HG02571 (cell line): ENCODE data around the gene AKAP8L.

Source experiments
- ATAC-seq: cut with Tn5 transposase; IDR thresholded peaks from one replicate; pipeline ENCODE4 v1.9.1; 2021; ENCODE audit warnings: mild to moderate bottlenecking, moderate library complexity; ENCODE audit not compliant: unreplicated experiment

Gene AKAP8L

GRCh38 chr19:15433519-15434069 is 14.8 kb upstream of the AKAP8L start:
- ATAC-seq: no peak

- ATAC-seq: peak; percentile 73
These were observed 14.1 kb upstream of the AKAP8L start for GRCh38 chr19:15432629-15433518.

- ATAC-seq: no peak
These were observed 13.3 kb upstream of the AKAP8L start for GRCh38 chr19:15432018-15432494.

- ATAC-seq: no peak
These were observed 12.7 kb upstream of the AKAP8L start for GRCh38 chr19:15431396-15432017.

GRCh38 chr19:15430526-15431120 is 11.8 kb upstream of the AKAP8L start:
- no peak for ATAC-seq

GRCh38 chr19:15429825-15430467 is 11.2 kb upstream of the AKAP8L start:
- no peak for ATAC-seq

GRCh38 chr19:15428956-15429824 is 10.4 kb upstream of the AKAP8L start:
- ATAC-seq: no peak

GRCh38 chr19:15427991-15428471 is 9.2 kb upstream of the AKAP8L start:
- no peak for ATAC-seq

- ATAC-seq: no peak
These were observed 8.5 kb upstream of the AKAP8L start for GRCh38 chr19:15427350-15427700.

- ATAC-seq: no peak
These were observed 7.9 kb upstream of the AKAP8L start for GRCh38 chr19:15426485-15427349.

GRCh38 chr19:15425321-15425950 is 6.6 kb upstream of the AKAP8L start:
- ATAC-seq: no peak

- ATAC-seq: no peak
These were observed 6.0 kb upstream of the AKAP8L start for GRCh38 chr19:15424692-15425272.

GRCh38 chr19:15424121-15424520 is 5.3 kb upstream of the AKAP8L start:
- ATAC-seq: no peak

- ATAC-seq: no peak
These were observed 4.3 kb upstream of the AKAP8L start for GRCh38 chr19:15423130-15423529.

GRCh38 chr19:15422296-15423075 is 3.7 kb upstream of the AKAP8L start:
- no peak for ATAC-seq

- ATAC-seq: no peak
These were observed 3.0 kb upstream of the AKAP8L start for GRCh38 chr19:15421721-15422260.

- ATAC-seq: no peak
These were observed 2.4 kb upstream of the AKAP8L start for GRCh38 chr19:15421136-15421695.
